HL-60/S4 (cell line): Measurements from ENCODE around the gene MAGI2.

ENCODE experiments used
- in situ Hi-C: fragments of 300-500 bp; cut with MboI; formaldehyde crosslinking; loops from 2 replicates; pipeline ENCODE4 v1.14.3; 2022; ENCODE audit warnings: low sequenced_read_pairs

Gene MAGI2

DNA sequence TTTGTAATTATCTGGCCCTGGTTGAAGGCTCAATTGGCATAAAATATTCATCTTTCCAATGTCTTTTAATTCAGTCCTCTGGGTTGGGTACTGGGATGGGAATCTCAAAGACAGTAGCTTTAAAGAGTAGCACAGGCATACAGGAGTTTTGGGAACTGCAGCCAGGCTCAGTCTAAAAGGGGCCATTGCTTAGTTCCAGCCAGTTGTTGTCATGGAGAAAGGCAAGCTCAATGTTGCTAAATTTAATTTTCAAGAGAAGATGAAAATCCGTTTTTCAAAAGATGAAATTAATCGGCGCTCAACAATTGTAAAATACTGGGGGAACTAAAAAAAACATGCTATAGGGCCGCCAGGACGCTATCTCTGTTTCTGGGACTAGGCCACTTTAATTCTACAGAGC lies 1279.8 kb downstream of the MAGI2 start:
- in situ Hi-C loops, result no loop called here

DNA sequence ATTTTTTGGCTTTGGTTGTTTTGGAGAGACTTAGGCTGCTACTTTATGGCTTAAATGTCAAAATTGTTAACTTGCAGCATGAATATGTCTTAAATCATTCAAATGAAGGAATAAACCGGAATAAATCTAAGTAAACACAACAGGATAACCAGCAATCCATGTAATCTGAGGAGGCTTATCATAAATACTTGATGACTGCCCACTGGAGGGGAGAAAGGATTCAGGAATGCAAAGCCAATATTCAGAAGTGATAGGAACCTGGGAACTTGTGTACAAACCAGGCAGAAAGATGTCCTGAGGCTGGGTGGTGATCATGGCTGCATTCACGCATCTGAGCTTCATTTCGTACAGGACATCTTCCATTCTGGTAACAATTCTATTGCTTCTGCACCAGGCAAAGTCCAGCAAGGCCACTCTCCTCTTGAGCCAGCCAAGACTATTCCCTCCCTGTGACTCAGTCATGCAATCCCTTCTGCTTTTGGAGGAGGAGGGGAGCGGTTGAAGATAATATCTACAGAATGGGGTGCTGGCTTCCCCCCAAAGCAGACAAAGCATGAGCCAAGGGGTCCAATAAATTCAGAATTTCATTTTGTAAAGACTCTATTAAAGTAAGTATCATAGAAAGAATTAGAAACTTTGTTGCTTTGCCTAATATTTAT lies 1280.4 kb downstream of the MAGI2 start:
- in situ Hi-C loops, result no loop called here

DNA sequence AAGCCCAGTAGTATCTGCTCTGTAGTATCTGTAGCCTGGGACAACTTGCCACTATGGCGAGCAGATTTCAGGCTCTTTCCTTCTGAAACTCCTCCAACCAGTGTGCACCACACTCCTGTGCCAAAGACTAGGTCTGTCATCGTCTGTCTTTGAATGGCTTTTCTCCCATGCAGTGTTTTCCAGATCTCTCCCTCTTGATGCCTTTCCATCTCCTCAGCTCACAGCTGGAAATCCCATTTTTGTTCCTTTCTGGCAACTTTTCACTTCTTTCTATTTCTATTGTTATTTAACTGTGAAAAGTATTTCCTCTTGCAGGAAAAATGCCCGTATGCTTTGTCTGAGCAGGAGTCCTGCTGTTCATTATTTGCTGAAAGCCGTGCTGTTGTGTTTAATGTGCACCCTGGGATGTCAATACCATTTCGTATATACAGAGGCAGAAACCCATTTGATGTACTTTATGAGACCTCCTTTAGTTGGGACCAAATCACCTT lies 1281.2 kb downstream of the MAGI2 start:
- in situ Hi-C loops, result no loop called here

DNA sequence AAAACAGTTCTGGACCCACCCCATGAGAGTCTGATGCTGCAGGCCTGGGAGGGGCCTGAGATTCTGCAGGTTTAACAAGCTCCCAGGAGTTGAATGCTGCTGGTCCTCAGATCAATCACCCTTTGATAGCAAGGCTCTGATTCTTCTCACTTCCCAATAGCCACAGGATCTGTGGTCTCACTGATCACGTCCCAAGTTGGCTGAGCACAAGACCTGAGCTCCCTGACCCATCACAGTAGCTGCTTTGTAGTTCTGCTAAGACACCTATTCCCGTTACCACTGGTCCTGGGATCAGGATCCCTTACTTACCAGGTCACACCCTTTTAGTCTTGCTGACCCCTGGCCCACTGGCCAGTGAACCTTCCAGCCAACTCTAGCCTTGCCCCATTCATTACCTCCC lies 1282.1 kb downstream of the MAGI2 start:
- in situ Hi-C loops, result no loop called here

DNA sequence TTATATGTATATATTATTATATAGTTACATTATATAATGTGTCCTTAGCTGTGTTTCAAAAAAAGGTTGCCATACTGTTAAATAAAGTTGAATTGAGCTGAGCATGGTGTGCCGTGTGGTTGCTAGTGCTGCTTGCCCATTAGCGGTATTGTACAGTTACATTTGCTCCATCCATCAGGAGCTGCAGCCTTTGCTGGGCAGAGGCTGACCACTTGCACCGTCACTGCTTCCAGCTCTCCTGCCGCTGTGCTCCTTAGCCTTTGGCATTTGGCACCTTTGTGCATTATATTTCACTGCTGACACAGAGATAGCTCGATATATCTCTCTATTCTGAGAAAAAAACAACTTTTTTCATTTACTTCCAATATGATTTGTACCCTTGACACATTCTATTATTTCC lies 1282.7 kb downstream of the MAGI2 start:
- in situ Hi-C loops, result no loop called here

DNA sequence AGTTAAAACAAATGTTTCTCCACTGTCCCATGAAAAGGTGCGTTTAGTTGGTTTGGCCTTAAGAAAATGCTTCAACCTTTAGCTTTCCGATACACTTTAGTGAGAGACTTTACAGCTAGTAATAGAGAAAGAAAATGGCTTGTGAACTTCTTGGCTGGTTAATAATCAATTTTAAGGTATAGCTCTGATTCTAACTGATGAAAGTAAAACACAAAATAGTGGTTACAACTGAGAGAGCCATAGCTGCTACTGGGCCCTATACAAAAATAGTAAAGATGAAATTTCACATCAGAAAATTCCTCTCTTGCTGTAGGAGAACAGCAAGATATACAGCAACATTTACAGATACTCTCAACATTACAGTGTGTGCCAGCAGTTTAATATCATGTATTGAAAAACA lies 1283.5 kb downstream of the MAGI2 start:
- in situ Hi-C loops, result no loop called here

DNA sequence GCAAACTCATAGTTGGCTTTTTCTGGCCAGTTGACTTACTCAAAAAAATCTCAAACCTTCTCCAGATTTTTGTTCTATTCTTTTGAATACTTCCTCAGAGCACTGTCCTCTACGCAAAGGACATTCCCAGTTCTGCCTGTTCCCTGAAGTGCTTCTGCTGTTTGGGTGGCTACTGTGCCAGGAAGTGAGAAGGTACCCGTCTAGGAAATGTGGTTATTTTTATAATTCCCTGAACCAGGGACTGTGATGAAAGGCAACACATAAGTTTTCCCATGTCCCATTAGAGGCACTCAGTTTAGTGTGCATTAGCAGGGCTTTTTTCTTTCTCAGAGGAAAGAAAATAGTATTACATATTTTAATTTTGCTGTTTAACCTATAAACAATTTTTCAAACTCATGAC lies 1284.6 kb downstream of the MAGI2 start:
- in situ Hi-C loops, result no loop called here

DNA sequence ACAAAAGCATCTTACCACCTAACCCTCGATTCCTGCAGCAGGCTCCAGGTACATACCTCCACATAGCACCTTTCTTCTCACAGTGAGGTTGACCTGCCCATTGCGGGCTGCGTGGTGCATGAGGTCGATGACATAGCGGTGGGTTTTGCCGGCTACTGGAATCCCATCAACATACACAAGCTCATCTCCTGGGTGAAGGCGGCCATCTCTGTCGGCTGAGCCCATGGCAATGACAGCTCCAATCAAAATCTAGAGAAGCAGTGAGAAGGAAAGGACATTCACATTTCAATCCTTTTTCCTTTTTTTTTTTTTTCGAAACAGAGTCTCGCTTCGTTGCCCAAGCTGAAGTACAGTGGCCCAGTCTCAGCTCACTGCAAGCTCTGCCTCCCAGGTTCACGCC lies 1285.6 kb downstream of the MAGI2 start:
- in situ Hi-C loops, result no loop called here

DNA sequence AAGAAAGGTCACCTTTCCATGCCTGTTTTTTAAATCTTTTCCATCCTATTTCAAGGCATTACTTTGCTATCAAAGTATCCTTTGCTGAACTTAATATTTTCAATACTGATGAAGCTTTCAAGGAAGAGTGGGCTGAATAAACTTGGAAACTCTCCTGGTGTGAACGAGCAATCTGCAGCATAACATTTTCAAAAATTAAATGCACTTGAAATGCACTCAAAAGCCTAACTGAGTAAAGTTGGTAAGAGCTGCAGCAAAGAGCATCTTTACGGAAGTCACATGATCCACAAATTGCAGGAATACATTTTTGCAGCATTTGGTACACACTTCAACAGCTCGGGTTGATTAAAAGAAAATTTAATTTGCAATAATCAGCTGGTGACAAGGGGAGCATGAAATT lies 1287.6 kb downstream of the MAGI2 start:
- in situ Hi-C loops, result no loop called here

DNA sequence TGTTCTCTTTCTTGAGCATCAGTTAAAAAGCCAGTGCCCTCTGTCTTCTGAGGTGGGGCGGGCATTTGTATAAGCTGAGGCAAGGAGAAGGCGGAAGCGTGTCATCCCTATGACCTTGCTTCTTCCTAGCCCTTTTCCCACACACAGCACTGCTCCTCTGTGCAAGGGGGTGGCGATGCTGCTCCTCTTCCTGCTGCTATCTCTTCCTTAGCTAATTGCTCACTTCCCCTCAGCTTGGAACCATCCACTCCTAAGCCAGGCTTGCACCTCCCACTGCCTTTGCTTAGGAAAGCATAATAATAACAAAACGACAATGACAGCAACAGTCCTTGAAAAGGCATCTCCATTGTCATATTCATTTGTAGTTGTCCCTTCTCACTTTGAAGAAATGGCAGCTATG lies 1288.0 kb downstream of the MAGI2 start:
- in situ Hi-C loops, result no loop called here

DNA sequence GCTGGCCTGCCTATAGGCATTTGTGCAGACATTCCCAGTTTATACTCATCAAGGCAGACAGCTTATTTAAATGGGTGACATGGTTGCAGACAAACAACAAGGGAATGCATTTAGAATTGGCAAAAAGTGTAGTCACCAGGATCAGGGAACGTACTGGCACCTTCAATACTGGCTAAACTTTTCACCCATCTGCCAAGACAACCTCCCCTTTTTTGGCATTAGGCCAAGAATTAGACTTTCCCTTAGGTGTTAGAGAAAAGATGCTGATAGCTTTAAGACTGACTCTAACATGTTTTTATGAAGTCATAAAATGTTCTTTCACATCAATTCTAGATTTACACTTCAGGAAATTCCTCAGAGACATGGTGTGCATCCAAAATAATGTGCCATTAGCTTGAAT lies 1289.0 kb downstream of the MAGI2 start:
- in situ Hi-C loops, result no loop called here

DNA sequence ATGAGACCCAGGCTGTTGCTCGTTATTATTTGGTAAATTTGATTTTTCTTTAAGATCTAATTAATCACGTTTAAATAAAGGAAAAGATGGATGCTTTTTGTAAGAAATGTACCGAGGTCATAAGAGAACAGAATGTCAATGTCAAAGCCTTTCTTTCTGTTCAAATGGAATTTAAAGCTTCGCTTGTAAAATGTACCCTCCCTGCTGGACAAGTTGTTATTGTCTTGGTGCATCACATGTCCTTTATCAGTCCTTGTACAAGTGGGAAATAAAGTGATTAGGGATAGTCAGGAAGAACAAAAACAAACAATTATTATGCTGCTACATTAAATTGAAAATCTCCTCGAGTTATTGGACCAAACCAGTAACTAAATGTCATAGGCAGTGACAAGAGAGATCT lies 1291.7 kb downstream of the MAGI2 start:
- in situ Hi-C loops, result no loop called here

DNA sequence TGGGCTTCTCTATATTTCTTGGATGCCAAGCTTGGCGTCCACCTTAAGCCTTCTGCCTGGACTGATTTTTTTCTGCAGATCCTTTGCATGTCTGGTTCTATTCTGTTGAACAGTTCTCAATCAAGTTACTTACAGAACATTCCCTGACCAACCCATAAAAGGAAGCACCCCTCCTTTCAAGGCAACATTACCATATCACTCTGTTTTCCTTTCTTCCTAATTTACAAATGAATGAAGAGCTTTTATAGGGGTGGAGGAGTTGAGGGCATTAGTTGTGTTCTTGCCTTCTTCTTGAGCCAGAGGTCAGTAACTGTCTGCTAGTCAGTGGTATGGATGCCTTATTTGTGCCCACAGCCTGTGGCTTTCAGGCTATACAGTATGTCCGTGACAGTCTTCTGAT lies 1293.9 kb downstream of the MAGI2 start:
- in situ Hi-C loops, result no loop called here

DNA sequence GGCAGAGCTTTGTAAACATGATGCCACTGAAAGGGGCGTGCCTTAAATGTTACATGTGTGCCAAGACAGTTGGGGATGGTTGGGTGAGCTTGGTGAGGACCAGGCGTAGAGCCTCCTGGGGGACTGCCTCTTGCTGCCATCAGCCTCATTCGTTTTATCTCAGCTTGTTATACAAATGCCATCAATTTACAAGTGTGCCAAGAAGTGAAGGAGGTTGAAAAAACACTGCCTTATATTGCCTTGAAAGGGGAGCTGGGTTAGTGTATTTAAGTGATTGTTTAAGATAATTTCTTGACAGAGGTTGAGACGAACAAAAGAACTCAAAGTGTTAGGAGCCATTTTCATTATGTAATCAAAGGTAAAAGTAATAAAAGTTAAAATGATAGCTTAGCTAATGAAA lies 1300.2 kb downstream of the MAGI2 start:
- in situ Hi-C loops, result no loop called here

DNA sequence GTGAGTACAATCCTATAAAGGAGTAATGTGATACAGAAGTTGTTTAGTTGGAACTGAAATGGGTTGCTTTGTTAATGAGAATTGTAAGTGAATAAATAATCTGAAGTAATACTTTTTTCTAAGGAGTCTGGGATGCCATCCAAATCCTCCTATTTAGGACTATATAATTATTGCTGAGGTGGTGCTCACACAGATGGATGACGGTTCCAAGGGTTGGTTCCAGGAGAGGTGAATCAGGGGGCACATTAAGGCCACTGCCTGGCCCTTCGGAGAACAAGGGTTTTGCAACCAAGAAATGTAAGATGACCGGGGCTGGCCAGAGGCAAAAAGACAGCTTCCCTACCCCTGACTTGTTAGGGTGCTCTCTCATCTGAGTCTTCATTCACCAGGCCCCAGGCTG lies 1302.2 kb downstream of the MAGI2 start:
- in situ Hi-C loops, result no loop called here

DNA sequence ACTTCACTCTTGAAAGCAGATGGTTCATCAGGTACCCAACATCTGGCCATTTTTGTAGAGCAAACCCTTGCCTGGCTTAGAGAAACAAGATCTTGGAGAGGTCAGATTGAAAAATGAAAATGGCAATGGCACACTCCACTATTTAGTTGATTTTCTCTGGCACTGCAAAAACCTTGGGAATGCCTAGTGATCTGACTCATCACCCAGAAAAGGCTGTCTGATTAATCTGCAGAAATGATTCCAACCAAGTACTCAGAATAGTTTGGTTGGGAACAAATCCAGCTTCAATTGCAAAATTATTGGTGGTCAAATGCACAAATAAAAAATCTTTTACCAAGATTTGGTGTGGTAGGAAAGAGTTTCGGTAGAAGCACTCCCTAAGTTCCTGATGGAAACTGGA lies 1303.7 kb downstream of the MAGI2 start:
- in situ Hi-C loops, result no loop called here

DNA sequence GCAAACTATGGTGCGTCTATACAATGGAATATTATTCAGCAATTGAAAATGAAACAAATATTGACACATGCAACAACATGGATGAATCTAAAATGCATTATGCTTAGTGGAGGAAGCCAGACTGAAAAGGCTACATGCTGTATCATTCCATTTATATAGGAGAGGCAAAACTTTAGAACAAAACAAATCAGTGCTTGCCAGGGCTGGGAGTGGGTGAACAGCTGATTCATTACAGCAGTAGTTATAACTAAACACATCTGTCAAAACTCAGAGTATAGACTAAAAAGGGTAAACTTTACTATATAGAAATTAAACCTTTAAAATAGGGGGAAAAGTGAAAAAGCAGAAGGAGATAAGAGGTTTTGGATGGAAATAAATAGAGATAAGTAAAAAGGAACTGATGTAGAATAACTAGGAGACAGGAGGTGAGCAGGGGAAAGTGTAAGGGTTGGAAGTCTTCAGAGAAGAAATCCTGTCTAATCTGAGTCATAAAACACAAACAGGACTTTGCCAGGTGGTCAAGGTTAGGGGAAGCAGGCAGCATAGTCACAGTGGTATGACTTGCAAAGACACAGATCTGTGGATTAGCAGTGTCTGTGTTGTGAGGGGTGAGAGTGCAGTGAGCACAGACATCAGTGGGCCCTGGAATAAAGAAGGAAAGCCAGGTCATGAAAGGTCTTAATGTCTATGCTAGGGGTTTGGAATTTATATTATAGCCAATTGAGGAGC lies 1305.1 kb downstream of the MAGI2 start:
- in situ Hi-C loops, result no loop called here

DNA sequence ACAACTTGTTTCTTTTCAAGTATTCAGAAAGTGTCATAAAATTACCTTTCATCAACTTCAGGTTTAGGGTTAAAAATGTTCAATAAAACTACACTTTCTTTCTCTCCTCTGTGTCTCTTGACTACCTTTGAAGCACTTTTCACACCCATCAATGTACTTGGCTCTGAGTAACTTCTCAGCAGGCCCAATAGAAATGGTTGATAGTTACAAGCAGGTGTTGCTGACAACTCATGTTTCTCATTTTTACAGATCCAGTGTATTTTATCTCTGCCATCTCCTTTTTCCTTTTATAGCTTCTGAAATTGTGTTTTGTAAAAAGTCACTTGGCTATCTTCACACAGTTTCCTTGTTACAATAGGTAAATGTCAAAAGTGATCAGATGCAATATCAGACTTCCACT lies 1306.9 kb downstream of the MAGI2 start:
- in situ Hi-C loops, result no loop called here

DNA sequence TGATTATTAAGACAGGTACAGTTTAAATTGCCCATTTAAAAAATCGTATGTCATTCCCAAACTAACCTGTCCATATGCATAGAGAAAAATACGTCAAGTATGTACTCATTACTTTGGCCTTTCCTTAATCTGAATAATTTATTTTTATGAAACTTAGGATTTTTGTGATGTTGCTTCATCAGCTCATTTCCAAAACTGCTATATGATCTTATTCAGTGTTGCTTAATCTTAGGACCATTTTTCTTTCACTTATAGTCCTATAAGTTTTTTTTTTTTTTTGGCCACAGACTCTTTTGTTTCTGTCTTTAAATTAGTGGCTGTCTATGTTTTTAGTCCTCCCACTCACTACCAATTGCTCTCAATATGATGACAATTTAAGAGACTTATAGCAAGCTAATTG lies 1309.8 kb downstream of the MAGI2 start:
- in situ Hi-C loops, result no loop called here

DNA sequence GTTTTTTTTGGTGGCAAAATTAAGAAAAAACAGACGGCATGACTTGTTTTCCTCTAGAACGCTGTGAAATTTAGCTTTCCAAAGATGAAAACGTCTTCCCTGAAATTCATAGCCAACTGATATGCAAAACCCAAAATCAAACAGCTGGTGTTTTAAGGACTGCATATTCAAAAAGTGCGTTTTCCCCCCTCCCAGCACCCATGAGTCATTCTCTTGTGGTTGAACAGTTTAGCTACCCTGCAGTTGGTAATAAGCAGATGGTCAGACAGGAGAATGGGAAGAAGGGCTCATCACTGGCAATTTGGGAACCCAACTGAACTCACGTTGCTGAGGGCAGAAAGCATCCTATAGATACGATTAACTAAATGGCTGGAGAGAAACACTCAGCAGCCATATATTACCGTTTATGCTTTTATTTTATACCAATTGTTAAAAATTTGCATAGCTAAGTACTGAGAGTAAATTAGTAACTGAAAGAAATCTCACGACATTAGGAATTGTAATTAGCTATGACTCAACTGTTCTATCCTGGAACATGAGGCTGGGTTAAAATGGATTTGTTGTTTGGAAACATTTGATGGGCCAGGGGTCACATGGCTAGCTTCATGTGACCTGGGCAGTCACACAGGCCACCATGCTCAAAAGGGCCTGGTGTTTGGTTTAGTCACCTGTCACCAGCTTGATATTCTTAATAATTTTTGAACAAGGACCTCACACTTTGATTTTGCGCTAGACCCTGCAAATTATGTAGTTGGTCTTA lies 1311.8 kb downstream of the MAGI2 start:
- in situ Hi-C loops, result no loop called here

DNA sequence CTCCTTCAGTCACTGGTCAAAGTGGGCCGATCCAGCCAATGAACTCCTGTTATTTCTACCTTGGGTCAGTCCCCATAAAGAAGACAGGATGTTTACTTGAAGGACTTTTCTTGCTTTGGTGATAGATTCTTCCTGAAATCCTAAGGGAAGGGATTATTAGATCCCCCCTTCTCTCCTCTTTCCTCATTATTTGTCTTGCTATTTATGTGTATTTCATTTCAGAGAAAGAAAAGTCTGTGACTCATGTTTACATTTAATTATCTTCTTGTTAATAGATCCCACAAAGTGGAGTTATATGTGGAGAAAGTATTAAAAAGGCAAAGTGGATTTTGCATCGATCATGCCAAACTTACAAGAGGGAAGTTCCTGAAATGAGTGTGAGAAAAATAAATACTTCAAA lies 1313.4 kb downstream of the MAGI2 start:
- in situ Hi-C loops, result no loop called here

DNA sequence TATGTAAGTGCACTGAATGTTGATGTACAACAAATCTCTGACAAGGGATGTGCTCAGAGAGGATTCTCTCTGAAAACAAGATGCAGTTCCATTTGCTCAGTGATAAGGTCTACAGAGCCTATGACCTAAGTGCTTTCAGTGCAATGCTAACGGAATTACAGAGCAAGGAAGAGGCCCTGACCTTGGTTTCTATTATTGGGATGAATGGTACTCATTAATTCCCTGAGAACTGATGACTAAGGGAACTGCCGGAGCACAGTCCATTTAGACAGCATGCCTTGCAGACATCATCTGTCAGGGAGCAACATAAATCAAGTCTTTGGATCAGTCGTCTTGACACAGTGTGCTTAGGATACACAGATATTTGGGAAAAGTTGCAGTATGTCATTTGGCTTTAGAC lies 1314.1 kb downstream of the MAGI2 start:
- in situ Hi-C loops, result no loop called here
